Measurements from ENCODE around the gene TRMT11. TPM values are rescaled to one million over a fixed set of nuclear protein-coding genes. Genes with fewer than 3 reads are reported as not detected.

Gene TRMT11
- total and polyA plus RNA-seq, 2 of the 13 experiments (the other 11 are each of a cell fraction or from before 2014, with no cell fraction given): 42.2 to 81.9 TPM

GRCh38 chr6:126054258-126054702, 67.9 kb downstream of the TRMT11 start:
- ATAC-seq: peak; percentile 45
- in situ Hi-C loops (cut with HindIII; ENCODE audit: extremely low pct_ligation_motif_present, low pct_unique_long_range_greater_than_20kb) (no loop called here), intact Hi-C loops (cut with micrococcal nuclease; ENCODE audit: unreplicated experiment) (no loop called here)
- Histone ChIP-seq H2AFZ (ENCODE audit: low read length) (no peak overlapping the region), H3K4me1 (ENCODE audit: insufficient read depth, low read length) (peaks cover 14% of the 10 kb centered on the region), H4K20me1 (ENCODE audit: insufficient read depth, low read length) (no peaks in the 10 kb centered on the region), H3K27me3 (ENCODE audit: control insufficient read depth in 1 of 2, insufficient read depth in 2 of 2, low read length in 2 of 2) (no peaks in the 10 kb centered on the region), H3K36me3 (replicated peaks in 1 of 2; ENCODE audit: control insufficient read depth in 1 of 2, insufficient read depth in 2 of 2, low read length in 2 of 2) (peaks cover 6 to 13% of the 10 kb centered on the region in 2 experiments), H3K9ac (ENCODE audit: insufficient read depth, low read depth, low read length) (no peak overlapping the region), H3K79me2 (ENCODE audit: insufficient read depth, low read length) (no peaks in the 10 kb centered on the region), H3K9me3 (ENCODE audit: low read length) (no peaks in the 10 kb centered on the region), H3K4me2 (ENCODE audit: low read depth, low read length) (no peak overlapping the region), H3K4me3 (replicated peaks in 1 of 3; ENCODE audit: insufficient read depth in 1 of 3, low read depth in 2 of 3, low read length in 3 of 3) (no peak overlapping the region), H3K27ac (ENCODE audit: extremely low read length, insufficient read depth, low read length) (no peak overlapping the region)
- TF ChIP-seq ZNF496 (CRISPR knock-in tag; IDR thresholded peaks at IDR 0.05; ENCODE audit: insufficient replicate concordance) (no peak), PBX2 (CRISPR knock-in tag; IDR thresholded peaks at IDR 0.05) (peak; percentile 45; the same call in 1 of the 2 replicates), ZMYM4 (CRISPR knock-in tag; IDR thresholded peaks at IDR 0.05) (peak; percentile 39; the same call in 1 of the 2 replicates), ONECUT2 (CRISPR knock-in tag; IDR thresholded peaks at IDR 0.05) (0 out of 2 replicates have a peak, but pooled peaks have one; percentile 26), SALL1 (CRISPR knock-in tag; IDR thresholded peaks at IDR 0.05) (0 out of 2 replicates have a peak, but pooled peaks have one; percentile 19), USF2 (IDR thresholded peaks at IDR 0.05; ENCODE audit: low read depth, low read length) (peak; percentile 36; the same call in 1 of the 2 replicates), USF2 (CRISPR knock-in tag; IDR thresholded peaks at IDR 0.05; ENCODE audit: borderline replicate concordance) (no peak), ZNF367 (CRISPR knock-in tag; IDR thresholded peaks at IDR 0.05; ENCODE audit: borderline replicate concordance) (no peak)
- BruUV-seq (replicated peaks): no TSS peak
- ChIA-PET POLR2A (interaction anchor here (0.6 to 0.7 kb wide), 2 partner anchors 69 to 277 kb away, joined by 3 read pairs; partner anchors contain the start of gene TRMT11), CTCF (ENCODE audit: low intra/inter-chr PET ratio, low total read pairs) (no interaction called here)
- WGBS (ENCODE audit: low lambda C conversion rate): 79% methylated on average over 4 of the region's 4 CpGs
- no peak for DNase-seq (ENCODE audit: low spot score)
- FAIRE-seq: no peak

All from HepG2 (cell line).